Endothelial cell of umbilical vein (primary cell): Measurements from ENCODE around the gene DDX53. TPM values are rescaled to one million over a fixed set of nuclear protein-coding genes. Genes with fewer than 3 reads are reported as not detected.

ENCODE experiments used
- BruUV-seq: library from RNA; stranded (reverse); fragments of 400-500 nt; replicated peaks from 2 replicates; lab custom pipeline; 2021; lab: Mats Ljungman, UMichigan
- CTCF ChIA-PET: fragments of 300-600, 350-600 bp; sonication (Branson Sonifier 250); formaldehyde crosslinking; loops from one replicate; lab custom pipeline; 2021; ENCODE audit warnings: antibody characterized with exemption, inconsistent platforms; lab: Charles Lee
- POLR2A ChIA-PET: fragments of 300-600, 350-600 bp; sonication (Branson Sonifier 250); formaldehyde crosslinking; loops from one replicate; lab custom pipeline; 2021; ENCODE audit warnings: antibody characterized with exemption, inconsistent platforms; lab: Charles Lee
- DNase-seq: peaks from one replicate; pipeline ENCODE4 v3.0.0-alpha.2; 2011; ENCODE audit warnings: low read depth, low spot score
- FAIRE-seq: peaks from 2 replicates; lab custom pipeline; 2011; peaks lifted over from hg19 to GRCh38; lab: Jason Lieb, UNC
- H2AFZ ChIP-seq: 2 replicates; pipeline ENCODE4 v1.6.0; 2012; ENCODE audit warnings: low read depth, low read length, control low read depth, inconsistent platforms
- H3K27ac ChIP-seq: 2 replicates; pipeline ENCODE4 v1.5.1; 2011; ENCODE audit warnings: low read depth, mild to moderate bottlenecking, control low read depth, low read length, moderate library complexity; ENCODE audit not compliant: insufficient read depth
- H3K27me3 ChIP-seq, 2 experiments: 2 replicates each; pipeline versions ENCODE4 v1.6.0 to v1.6.1; 2011; ENCODE audit warnings: low read length in 2 of 2, mixed read lengths in 1 of 2; ENCODE audit not compliant: control insufficient read depth in 2 of 2, insufficient read depth in 2 of 2
- H3K36me3 ChIP-seq, 2 experiments: 2 replicates in 1 of 2; 3 replicates in 1 of 2; pipeline ENCODE4 v1.5.1; 2011; ENCODE audit warnings: low read length in 2 of 2, mild to moderate bottlenecking in 1 of 2, moderate library complexity in 1 of 2; ENCODE audit not compliant: control insufficient read depth in 2 of 2, insufficient read depth in 2 of 2; ENCODE audit errors: extremely low read depth in 1 of 2
- H3K4me1 ChIP-seq: 3 replicates; pipeline ENCODE4 v1.5.1; 2011; ENCODE audit warnings: mild to moderate bottlenecking, low read length; ENCODE audit not compliant: control insufficient read depth, insufficient read depth; ENCODE audit errors: extremely low read depth
- H3K4me2 ChIP-seq: 2 replicates; pipeline ENCODE4 v1.6.1; 2011; ENCODE audit warnings: low read length, control low read depth, mixed read lengths; ENCODE audit not compliant: insufficient read depth
- H3K4me3 ChIP-seq, 3 experiments: fragments of 200-600 bp in 1 of 3; sonication (generic), shearing (Covaris generic) in 1 of 3; replicated peaks in 1 of 3; 2 replicates each; pipeline ENCODE4 v1.5.1; 2011 to 2016; ENCODE audit warnings: control low read depth in 3 of 3, low read length in 3 of 3, mild to moderate bottlenecking in 2 of 3, inconsistent platforms in 1 of 3, low read depth in 1 of 3, moderate library complexity in 1 of 3; ENCODE audit not compliant: insufficient read depth in 1 of 3
- H3K79me2 ChIP-seq: 2 replicates; pipeline ENCODE4 v1.6.0; 2012; ENCODE audit warnings: low read length, inconsistent platforms; ENCODE audit not compliant: control insufficient read depth, insufficient read depth
- H3K9ac ChIP-seq: replicated peaks from 2 replicates; pipeline ENCODE3; 2011; ENCODE audit warnings: low read length, control low read depth; ENCODE audit not compliant: insufficient read depth; ENCODE audit errors: extremely low read depth
- H3K9me1 ChIP-seq: replicated peaks from 3 replicates; pipeline ENCODE4 v1.6.0; 2011; ENCODE audit warnings: mild to moderate bottlenecking, low read length; ENCODE audit not compliant: control insufficient read depth, insufficient read depth; ENCODE audit errors: extremely low read depth
- H3K9me3 ChIP-seq: replicated peaks from 2 replicates; pipeline ENCODE4 v1.5.1; 2012; ENCODE audit warnings: low read length, inconsistent platforms; ENCODE audit not compliant: control insufficient read depth, insufficient read depth
- H4K20me1 ChIP-seq: replicated peaks from 2 replicates; pipeline ENCODE3; 2011; ENCODE audit warnings: mild to moderate bottlenecking, low read length; ENCODE audit not compliant: control insufficient read depth, insufficient read depth; ENCODE audit errors: extremely low read depth
- CTCF ChIP-seq, 2 donors: IDR thresholded peaks; 1 replicate in 1 of 2; 2 replicates in 1 of 2; pipeline ENCODE4 v1.5.1; 2011; ENCODE audit warnings: low read length in 2 of 2, mild to moderate bottlenecking in 2 of 2, moderate library complexity in 2 of 2, control low read depth in 1 of 2, inconsistent platforms in 1 of 2, low read depth in 1 of 2; ENCODE audit not compliant: insufficient read depth in 1 of 2; ENCODE audit errors: extremely low read depth in 1 of 2
- EZH2 ChIP-seq: IDR thresholded peaks from 2 replicates; pipeline ENCODE4 v1.6.1; 2012; ENCODE audit warnings: borderline replicate concordance, low read depth, mild to moderate bottlenecking, moderate library complexity, low read length, inconsistent platforms; ENCODE audit not compliant: severe bottlenecking
- FOS ChIP-seq: IDR thresholded peaks from 2 replicates; pipeline ENCODE4 v1.6.1; 2011; ENCODE audit warnings: mild to moderate bottlenecking, low read length, moderate library complexity, borderline replicate concordance; ENCODE audit not compliant: insufficient read depth
- GATA2 ChIP-seq: IDR thresholded peaks from 2 replicates; pipeline ENCODE4 v1.7.0; 2011; ENCODE audit warnings: low read depth, mild to moderate bottlenecking, moderate library complexity, mixed read lengths, low read length; ENCODE audit not compliant: insufficient read length, insufficient read depth
- JUN ChIP-seq: IDR thresholded peaks from 2 replicates; pipeline ENCODE4 v1.6.1; 2011; ENCODE audit warnings: borderline replicate concordance, low read depth; ENCODE audit not compliant: insufficient read length, insufficient read depth
- MAX ChIP-seq: IDR thresholded peaks from 2 replicates; pipeline ENCODE4 v1.6.1; 2011; ENCODE audit not compliant: insufficient read depth, insufficient read length
- POLR2A ChIP-seq: IDR thresholded peaks from 2 replicates; pipeline ENCODE4 v1.6.1; 2012; ENCODE audit warnings: low read depth, mild to moderate bottlenecking, control low read depth, low read length
- POLR2AphosphoS5 ChIP-seq: IDR thresholded peaks from 2 replicates; pipeline ENCODE4 v1.6.1; 2012; ENCODE audit warnings: low read depth, mild to moderate bottlenecking, control low read depth, low read length, moderate library complexity; ENCODE audit not compliant: insufficient read depth
- dilution Hi-C: fragments of 300-500 bp; cut with MboI; formaldehyde crosslinking; loops from one replicate; pipeline ENCODE4 v1.15.0; 2019; ENCODE audit warnings: low sequenced_read_pairs; ENCODE audit not compliant: extremely low pct_ligation_motif_present
- intact Hi-C: fragments of 100-400 bp; cut with micrococcal nuclease; formaldehyde crosslinking; loops from one replicate; pipeline ENCODE4 v1.10.0; 2022
- polyA plus RNA-seq, 4 experiments: library from polyadenylated mRNA; depleted of rRNA in 3 of 4; stranded (reverse) in 3 of 4; unstranded in 1 of 4; fragments of >200 nt; gene quantifications; 2 replicates each; pipeline versions ENCODE4 v1.2.1 to v1.2.3, GENCODE V29; 2011 to 2012; ENCODE audit warnings: missing spikeins in 1 of 4
- total RNA-seq: library from RNA; stranded (reverse); gene quantifications from 2 replicates; pipeline ENCODE4 v1.2.3, GENCODE V29; 2021

Gene DDX53
- total and polyA plus RNA-seq, 2 donors (not counting 3 experiments of a cell fraction or from before 2014, with no cell fraction given) = not detected

GRCh38 chrX:22958250-22958649 lies 41.5 kb upstream of the DDX53 start:
- dilution Hi-C loops = no loop called here
- intact Hi-C loops = no loop called here

More at GRCh38 chrX:22958250-22958649, 41.5 kb upstream of the DDX53 start:
- no peak for DNase-seq
- H3K36me3 ChIP-seq = no peaks in the 10 kb centered on the region
- no peaks in the 10 kb centered on the region for H3K4me1 ChIP-seq
- H3K79me2 ChIP-seq = no peaks in the 10 kb centered on the region
- ChIA-PET CTCF (no interaction called here), POLR2A (no interaction called here)
- no peak overlapping the region for H2AFZ ChIP-seq
- H3K4me2 ChIP-seq = no peak overlapping the region
- H3K27me3 ChIP-seq = no peaks in the 10 kb centered on the region
- TF ChIP-seq MAX (no peak), GATA2 (no peak), POLR2A (no peak), JUN (no peak), CTCF (IDR thresholded peaks at IDR 0.05; ENCODE audit: extremely low read depth in 1 of 2, insufficient read depth in 1 of 2, low read depth in 1 of 2, low read length in 2 of 2) (no peak), EZH2 (no peak), POLR2AphosphoS5 (no peak), FOS (no peak)
- H3K9me3 ChIP-seq = no peaks in the 10 kb centered on the region
- H3K9ac ChIP-seq = no peak overlapping the region
- H3K4me3 ChIP-seq = no peak overlapping the region
- H3K27ac ChIP-seq = no peak overlapping the region
- no peaks in the 10 kb centered on the region for H3K9me1 ChIP-seq
- H4K20me1 ChIP-seq = no peaks in the 10 kb centered on the region
- no TSS peak for BruUV-seq
- no peak for FAIRE-seq
